WTC11 (cell line): ENCODE data around the gene SHTN1. TPM values are rescaled to one million over a fixed set of nuclear protein-coding genes. Genes with fewer than 3 reads are reported as not detected.

Source experiments
- ATAC-seq: fragments of 200-7000 bp; cut with Tn5 transposase; 2 replicates; pipeline ENCODE4 v1.10.0; 2021; ENCODE audit warnings: mild to moderate bottlenecking, moderate library complexity
- CTCF ChIA-PET: fragments of 300-600 bp; sonication (Branson Sonifier 250); formaldehyde crosslinking; loops from one replicate; lab custom pipeline; 2021; ENCODE audit warnings: antibody characterized with exemption; lab: Charles Lee
- POLR2A ChIA-PET: fragments of 350-600 bp; sonication (Branson Sonifier 250); formaldehyde crosslinking; loops from one replicate; lab custom pipeline; 2021; ENCODE audit warnings: antibody characterized with exemption; lab: Charles Lee
- DNase-seq: peaks from one replicate; pipeline ENCODE4 v3.0.0; 2021; ENCODE audit warnings: low spot score
- H3K27ac Mint-ChIP-seq: 2 replicates; pipeline ENCODE4 v1.8.0; 2021; ENCODE audit warnings: mixed read lengths
- H3K27me3 Mint-ChIP-seq: 2 replicates; pipeline ENCODE4 v1.8.0; 2021; ENCODE audit warnings: low read depth, mild to moderate bottlenecking, moderate library complexity, mixed read lengths
- H3K36me3 Mint-ChIP-seq: 2 replicates; pipeline ENCODE4 v1.8.0; 2021; ENCODE audit warnings: mixed read lengths
- H3K4me1 Mint-ChIP-seq: 2 replicates; pipeline ENCODE4 v1.8.0; 2022; ENCODE audit warnings: mixed read lengths
- H3K4me3 Mint-ChIP-seq: 2 replicates; pipeline ENCODE4 v1.8.0; 2021; ENCODE audit warnings: mild to moderate bottlenecking, moderate library complexity, mixed read lengths
- H3K9me3 Mint-ChIP-seq: 2 replicates; pipeline ENCODE4 v1.8.0; 2021; ENCODE audit warnings: mixed read lengths
- ATF1 ChIP-seq: sonication (generic); formaldehyde crosslinking; IDR thresholded peaks from 2 replicates; pipeline ENCODE4 v1.8.1; 2023; ENCODE audit warnings: mild to moderate bottlenecking, moderate library complexity, missing genetic modification reagents
- CREB1 ChIP-seq: sonication (generic); formaldehyde crosslinking; IDR thresholded peaks from 2 replicates; pipeline ENCODE4 v1.8.0; 2023; ENCODE audit warnings: mild to moderate bottlenecking, missing genetic modification reagents
- CREM ChIP-seq: sonication (generic); formaldehyde crosslinking; IDR thresholded peaks from 2 replicates; pipeline ENCODE4 v1.8.1; 2022; ENCODE audit warnings: mild to moderate bottlenecking, missing genetic modification reagents, moderate library complexity
- ERG ChIP-seq: fragments of 250-450 bp; sonication (Bioruptor Pico); IDR thresholded peaks from 2 replicates; pipeline ENCODE4 v1.8.0; 2021; ENCODE audit warnings: mild to moderate bottlenecking
- FOXK1 ChIP-seq: sonication (generic); formaldehyde crosslinking; IDR thresholded peaks from 2 replicates; pipeline ENCODE4 v1.8.0; 2022; ENCODE audit warnings: mild to moderate bottlenecking, moderate library complexity, missing genetic modification reagents
- JUN ChIP-seq: sonication (generic); formaldehyde crosslinking; IDR thresholded peaks from 2 replicates; pipeline ENCODE4 v1.8.0; 2023; ENCODE audit warnings: mild to moderate bottlenecking, missing genetic modification reagents
- KAT7 ChIP-seq: sonication (generic); formaldehyde crosslinking; IDR thresholded peaks from 2 replicates; pipeline ENCODE4 v1.8.1; 2023; ENCODE audit warnings: missing genetic modification reagents, mild to moderate bottlenecking, borderline replicate concordance
- MAX ChIP-seq: sonication (generic); formaldehyde crosslinking; IDR thresholded peaks from 2 replicates; pipeline ENCODE4 v1.8.0; 2022; ENCODE audit warnings: mild to moderate bottlenecking, missing genetic modification reagents
- NFATC4 ChIP-seq: fragments of 250-450 bp; sonication (Bioruptor Pico); IDR thresholded peaks from 2 replicates; pipeline ENCODE4 v1.9.0; 2021; ENCODE audit warnings: mild to moderate bottlenecking
- NFYB ChIP-seq: sonication (generic); formaldehyde crosslinking; conservative IDR thresholded peaks from 2 replicates; pipeline ENCODE4 v1.8.0; 2022; ENCODE audit warnings: low read depth, missing genetic modification reagents
- NR3C1 ChIP-seq: sonication (generic); formaldehyde crosslinking; conservative IDR thresholded peaks from 2 replicates; pipeline ENCODE4 v1.8.1; 2023; ENCODE audit warnings: low read depth, mild to moderate bottlenecking, missing genetic modification reagents
- RELA ChIP-seq: sonication (generic); formaldehyde crosslinking; IDR thresholded peaks from 2 replicates; pipeline ENCODE4 v1.8.1; 2022; ENCODE audit warnings: missing genetic modification reagents, mild to moderate bottlenecking, borderline replicate concordance
- SOX15 ChIP-seq: fragments of 250-450 bp; sonication (Bioruptor Pico); IDR thresholded peaks from 2 replicates; pipeline ENCODE4 v1.9.0; 2021; ENCODE audit warnings: mild to moderate bottlenecking
- ZBTB21 ChIP-seq: sonication (generic); formaldehyde crosslinking; IDR thresholded peaks from 2 replicates; pipeline ENCODE4 v1.8.1; 2023; ENCODE audit warnings: mild to moderate bottlenecking, missing genetic modification reagents, borderline replicate concordance
- ZNF138 ChIP-seq: sonication (generic); formaldehyde crosslinking; conservative IDR thresholded peaks from 2 replicates; pipeline ENCODE4 v1.8.1; 2022; ENCODE audit warnings: mild to moderate bottlenecking, moderate library complexity, missing genetic modification reagents
- ZNF232 ChIP-seq: sonication (generic); formaldehyde crosslinking; IDR thresholded peaks from 2 replicates; pipeline ENCODE4 v1.8.0; 2022; ENCODE audit warnings: mild to moderate bottlenecking, missing genetic modification reagents
- ZNF317 ChIP-seq: sonication (generic); formaldehyde crosslinking; IDR thresholded peaks from 2 replicates; pipeline ENCODE4 v1.8.1; 2023; ENCODE audit warnings: low read depth, mild to moderate bottlenecking, moderate library complexity, missing genetic modification reagents, borderline replicate concordance
- ZNF423 ChIP-seq: fragments of 250-450 bp; sonication (Bioruptor Pico); IDR thresholded peaks from 2 replicates; pipeline ENCODE4 v2.1.2; 2022; ENCODE audit warnings: mild to moderate bottlenecking, moderate library complexity
- ZNF512 ChIP-seq: sonication (generic); formaldehyde crosslinking; IDR thresholded peaks from 2 replicates; pipeline ENCODE4 v1.8.1; 2022; ENCODE audit warnings: missing genetic modification reagents, borderline replicate concordance
- total RNA-seq: library from RNA; stranded (reverse); gene quantifications from 3 replicates; pipeline ENCODE4 v1.2.3, GENCODE V29; 2021
- TF ChIP-seq, protein P1 (sequence below): sonication (generic); formaldehyde crosslinking; IDR thresholded peaks from 2 replicates; pipeline ENCODE4 v1.8.1; 2023; ENCODE audit warnings: mild to moderate bottlenecking, missing genetic modification reagents, moderate library complexity
- TF ChIP-seq, protein P2 (sequence below): sonication (generic); formaldehyde crosslinking; IDR thresholded peaks from 2 replicates; pipeline ENCODE4 v1.8.1; 2023; ENCODE audit warnings: mild to moderate bottlenecking, missing genetic modification reagents
- TF ChIP-seq, protein P3 (sequence below): sonication (generic); formaldehyde crosslinking; conservative IDR thresholded peaks from 2 replicates; pipeline ENCODE4 v1.8.1; 2022; ENCODE audit warnings: mild to moderate bottlenecking, missing genetic modification reagents

SHTN1 gene
- total RNA-seq, 1 experiment from 2014 or later, result 11.0 TPM

- TF ChIP-seq, protein P1, sequence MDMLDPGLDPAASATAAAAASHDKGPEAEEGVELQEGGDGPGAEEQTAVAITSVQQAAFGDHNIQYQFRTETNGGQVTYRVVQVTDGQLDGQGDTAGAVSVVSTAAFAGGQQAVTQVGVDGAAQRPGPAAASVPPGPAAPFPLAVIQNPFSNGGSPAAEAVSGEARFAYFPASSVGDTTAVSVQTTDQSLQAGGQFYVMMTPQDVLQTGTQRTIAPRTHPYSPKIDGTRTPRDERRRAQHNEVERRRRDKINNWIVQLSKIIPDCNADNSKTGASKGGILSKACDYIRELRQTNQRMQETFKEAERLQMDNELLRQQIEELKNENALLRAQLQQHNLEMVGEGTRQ (CRISPR knock-in tag), result no peak
Measured at GRCh38 chr10:116852246-116852645, 152.7 kb downstream of the SHTN1 start (continued).

GRCh38 chr10:116850058-116850611 is 154.9 kb downstream of the SHTN1 start:
- Mint-ChIP-seq H3K36me3 (no peaks in the 10 kb centered on the region), H3K4me3 (peak overlapping the region; percentile 89), H3K4me1 (peaks cover 30% of the 10 kb centered on the region), H3K27ac (no peak overlapping the region), H3K27me3 (peaks cover 20% of the 10 kb centered on the region), H3K9me3 (no peaks in the 10 kb centered on the region)
- TF ChIP-seq, protein P2, sequence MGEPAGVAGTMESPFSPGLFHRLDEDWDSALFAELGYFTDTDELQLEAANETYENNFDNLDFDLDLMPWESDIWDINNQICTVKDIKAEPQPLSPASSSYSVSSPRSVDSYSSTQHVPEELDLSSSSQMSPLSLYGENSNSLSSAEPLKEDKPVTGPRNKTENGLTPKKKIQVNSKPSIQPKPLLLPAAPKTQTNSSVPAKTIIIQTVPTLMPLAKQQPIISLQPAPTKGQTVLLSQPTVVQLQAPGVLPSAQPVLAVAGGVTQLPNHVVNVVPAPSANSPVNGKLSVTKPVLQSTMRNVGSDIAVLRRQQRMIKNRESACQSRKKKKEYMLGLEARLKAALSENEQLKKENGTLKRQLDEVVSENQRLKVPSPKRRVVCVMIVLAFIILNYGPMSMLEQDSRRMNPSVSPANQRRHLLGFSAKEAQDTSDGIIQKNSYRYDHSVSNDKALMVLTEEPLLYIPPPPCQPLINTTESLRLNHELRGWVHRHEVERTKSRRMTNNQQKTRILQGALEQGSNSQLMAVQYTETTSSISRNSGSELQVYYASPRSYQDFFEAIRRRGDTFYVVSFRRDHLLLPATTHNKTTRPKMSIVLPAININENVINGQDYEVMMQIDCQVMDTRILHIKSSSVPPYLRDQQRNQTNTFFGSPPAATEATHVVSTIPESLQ, result no peak
- TF ChIP-seq CREB1 (CRISPR knock-in tag) (no peak), RELA (CRISPR knock-in tag) (no peak), NFYB (CRISPR knock-in tag) (no peak), MAX (no peak), NR3C1 (CRISPR knock-in tag) (no peak), ZBTB21 (CRISPR knock-in tag) (no peak), ZNF232 (CRISPR knock-in tag) (no peak)
- POLR2A ChIA-PET, result interaction anchor here (1.2 kb wide), 1 partner anchor 10 kb away, joined by 5 read pairs; no protein-coding TSS in a partner anchor
- ATAC-seq (no peak; the same call in 1 of the 2 replicates), DNase-seq (no peak)
- CTCF ChIA-PET, result interaction anchor here (1.0 to 2.3 kb wide), 6 partner anchors 10 to 325 kb away, joined by 3 to 16 read pairs (median 8); no protein-coding TSS in a partner anchor

- Mint-ChIP-seq H3K27ac (peak within 1 kb of the TSS; percentile 75), H3K4me1 (peaks cover 34% of the 10 kb centered on the region), H3K27me3 (peaks cover 20% of the 10 kb centered on the region), H3K9me3 (no peaks in the 10 kb centered on the region), H3K4me3 (peak within 1 kb of the TSS; percentile 89), H3K36me3 (no peaks in the 10 kb centered on the region)
- DNase-seq (peak; percentile 90), ATAC-seq (peak; percentile 85)
- POLR2A ChIA-PET, result interaction anchor here (0.8 to 1.3 kb wide), 5 partner anchors 9 to 253 kb away, joined by 3 to 15 read pairs (median 5); no protein-coding TSS in a partner anchor
- CTCF ChIA-PET, result interaction anchor here (0.9 to 2.3 kb wide), 11 partner anchors 9 to 326 kb away, joined by 3 to 16 read pairs (median 4); partner anchors contain the start of gene SHTN1
- TF ChIP-seq ATF1 (CRISPR knock-in tag), result 0 out of 2 replicates have a peak, but pooled peaks have one; percentile 29
- TF ChIP-seq SOX15, result no peak
- peak; percentile 77; the same call in 1 of the 2 replicates for TF ChIP-seq FOXK1
- TF ChIP-seq ERG, result no peak
- TF ChIP-seq NFATC4 (CRISPR knock-in tag), result no peak
- TF ChIP-seq, protein P3, sequence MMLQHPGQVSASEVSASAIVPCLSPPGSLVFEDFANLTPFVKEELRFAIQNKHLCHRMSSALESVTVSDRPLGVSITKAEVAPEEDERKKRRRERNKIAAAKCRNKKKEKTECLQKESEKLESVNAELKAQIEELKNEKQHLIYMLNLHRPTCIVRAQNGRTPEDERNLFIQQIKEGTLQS, result no peak
- TF ChIP-seq, protein P2, result no peak
- no peak for TF ChIP-seq ZNF512
- TF ChIP-seq ZNF423 (CRISPR knock-in tag), result no peak
- peak; percentile 78 for TF ChIP-seq CREM (CRISPR knock-in tag)
- TF ChIP-seq ZNF317, result no peak
- TF ChIP-seq ZNF138 (CRISPR knock-in tag), result 0 out of 2 replicates have a peak, but pooled peaks have one; percentile 6
- TF ChIP-seq JUN, result no peak
- TF ChIP-seq KAT7 (CRISPR knock-in tag), result no peak
- peak; percentile 91 for TF ChIP-seq MAX
Measured at GRCh38 chr10:116849248-116850057, 155.5 kb downstream of the SHTN1 start, which contains the start of gene ENO4. ENO4 (plus strand) TSS chr10:116849499; CDS start chr10:116849567, 68 bp downstream.
